Retinal pigment epithelial cell (primary cell): ENCODE results near the gene PRDM16.

Experiments
- DNase-seq: peaks from one replicate; pipeline ENCODE4 v3.0.0-alpha.2; 2010; ENCODE audit warnings: low read depth
- H3K4me3 ChIP-seq: 2 replicates; pipeline ENCODE4 v1.5.1; 2011; ENCODE audit warnings: mild to moderate bottlenecking, low read length, control low read depth, moderate library complexity
- TF ChIP-seq, protein P1 (sequence below): conservative IDR thresholded peaks from 2 replicates; pipeline ENCODE4 v1.5.1; 2011; ENCODE audit warnings: low read depth, low read length, control low read depth, inconsistent platforms

PRDM16 gene

DNA sequence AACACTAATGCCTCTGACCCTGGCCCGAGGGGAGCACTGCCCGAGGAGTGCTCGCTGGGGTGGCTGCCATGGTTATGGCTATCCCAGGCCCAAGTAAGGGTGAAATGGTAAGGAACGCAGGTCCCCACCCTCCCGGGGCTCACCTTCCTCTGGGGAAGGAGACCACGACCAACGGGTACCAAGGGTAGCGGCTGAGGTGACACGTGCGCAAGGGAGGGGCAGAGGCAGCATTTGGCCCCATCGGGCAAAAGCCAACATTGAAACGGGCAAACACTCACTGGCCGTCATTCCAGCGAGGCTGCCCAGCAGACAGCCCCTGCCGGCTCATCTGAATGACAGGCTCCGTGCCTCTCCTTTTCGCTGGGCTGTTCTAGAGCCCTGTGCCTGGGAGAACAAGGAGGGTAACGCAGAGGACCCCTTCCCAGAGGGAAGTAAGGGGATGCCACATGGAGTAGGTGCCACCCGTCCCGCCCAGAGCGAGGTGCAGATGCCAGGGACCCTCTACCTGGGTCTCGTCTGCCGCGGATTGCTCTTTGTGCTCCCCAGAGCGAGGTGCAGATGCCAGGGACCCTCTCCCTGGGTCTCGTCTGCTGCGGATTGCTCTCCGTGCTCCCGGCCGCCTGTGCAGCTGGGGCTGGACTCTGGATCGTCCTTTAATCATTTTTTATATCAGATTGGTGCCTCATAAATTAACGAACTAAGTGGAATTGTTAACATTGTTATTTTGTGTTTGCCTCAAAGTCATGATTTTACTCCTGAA lies 31.5 kb upstream of the PRDM16 start:
- DNase-seq: no peak
- no peak overlapping the region for H3K4me3 ChIP-seq
- TF ChIP-seq, protein P1, sequence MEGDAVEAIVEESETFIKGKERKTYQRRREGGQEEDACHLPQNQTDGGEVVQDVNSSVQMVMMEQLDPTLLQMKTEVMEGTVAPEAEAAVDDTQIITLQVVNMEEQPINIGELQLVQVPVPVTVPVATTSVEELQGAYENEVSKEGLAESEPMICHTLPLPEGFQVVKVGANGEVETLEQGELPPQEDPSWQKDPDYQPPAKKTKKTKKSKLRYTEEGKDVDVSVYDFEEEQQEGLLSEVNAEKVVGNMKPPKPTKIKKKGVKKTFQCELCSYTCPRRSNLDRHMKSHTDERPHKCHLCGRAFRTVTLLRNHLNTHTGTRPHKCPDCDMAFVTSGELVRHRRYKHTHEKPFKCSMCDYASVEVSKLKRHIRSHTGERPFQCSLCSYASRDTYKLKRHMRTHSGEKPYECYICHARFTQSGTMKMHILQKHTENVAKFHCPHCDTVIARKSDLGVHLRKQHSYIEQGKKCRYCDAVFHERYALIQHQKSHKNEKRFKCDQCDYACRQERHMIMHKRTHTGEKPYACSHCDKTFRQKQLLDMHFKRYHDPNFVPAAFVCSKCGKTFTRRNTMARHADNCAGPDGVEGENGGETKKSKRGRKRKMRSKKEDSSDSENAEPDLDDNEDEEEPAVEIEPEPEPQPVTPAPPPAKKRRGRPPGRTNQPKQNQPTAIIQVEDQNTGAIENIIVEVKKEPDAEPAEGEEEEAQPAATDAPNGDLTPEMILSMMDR: no peak

DNA sequence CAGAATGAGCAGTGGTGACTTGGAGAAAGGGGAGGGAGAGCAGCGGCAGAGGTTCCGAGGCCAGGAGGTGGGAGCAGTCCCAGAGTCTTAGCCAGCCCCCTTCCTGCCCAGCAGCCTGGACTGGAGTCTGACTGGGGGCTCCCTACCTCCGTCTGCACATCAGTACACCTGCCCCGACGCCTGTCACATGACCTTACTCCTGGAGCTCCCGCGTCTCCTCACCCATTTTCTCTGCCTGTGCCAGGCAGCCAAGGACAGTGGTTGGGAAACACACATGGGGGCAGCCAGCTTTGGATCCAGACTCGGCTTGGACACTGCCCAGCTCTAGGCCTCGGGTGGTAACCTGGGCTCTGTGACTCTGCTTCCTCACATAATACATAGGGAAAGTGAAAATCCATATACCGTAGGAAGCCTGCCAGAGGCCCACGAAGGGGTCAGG lies 30.9 kb upstream of the PRDM16 start:
- TF ChIP-seq, protein P1: no peak
- no peak for DNase-seq

DNA sequence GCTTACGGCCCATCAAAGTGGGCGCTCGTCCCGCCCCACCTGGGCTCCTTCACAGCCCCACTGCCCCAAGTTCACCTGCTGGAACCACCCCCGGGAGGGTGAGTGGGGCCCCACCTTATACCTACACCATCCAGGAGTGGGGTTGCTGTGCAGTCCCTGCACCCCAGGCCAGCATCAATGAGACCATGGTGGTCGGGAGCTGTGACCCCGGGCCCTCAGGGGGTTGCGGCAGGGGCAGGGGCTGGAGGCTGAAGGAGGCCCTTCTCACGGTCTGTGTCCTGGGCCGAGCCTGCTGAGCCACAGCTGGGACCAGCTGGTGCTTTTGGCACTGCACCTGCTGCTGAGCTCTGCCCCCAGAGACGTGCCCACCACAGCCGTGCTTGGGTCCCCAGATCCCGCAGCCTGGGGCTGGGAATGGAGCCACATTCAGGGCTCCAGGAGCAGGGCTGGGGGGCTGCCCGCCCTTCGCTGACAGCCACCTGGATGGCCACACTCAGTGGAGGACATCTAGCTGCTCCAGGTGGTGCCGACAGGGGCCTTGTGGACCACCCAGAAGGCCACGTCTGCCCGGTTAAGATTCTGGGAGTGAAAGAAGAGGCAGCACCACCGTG lies 30.3 kb upstream of the PRDM16 start:
- TF ChIP-seq, protein P1: no peak
- no peak for DNase-seq
- H3K4me3 ChIP-seq: no peak overlapping the region

More for the DNA sequence above, 30.9 kb upstream of the PRDM16 start:
- H3K4me3 ChIP-seq: no peak overlapping the region

DNA sequence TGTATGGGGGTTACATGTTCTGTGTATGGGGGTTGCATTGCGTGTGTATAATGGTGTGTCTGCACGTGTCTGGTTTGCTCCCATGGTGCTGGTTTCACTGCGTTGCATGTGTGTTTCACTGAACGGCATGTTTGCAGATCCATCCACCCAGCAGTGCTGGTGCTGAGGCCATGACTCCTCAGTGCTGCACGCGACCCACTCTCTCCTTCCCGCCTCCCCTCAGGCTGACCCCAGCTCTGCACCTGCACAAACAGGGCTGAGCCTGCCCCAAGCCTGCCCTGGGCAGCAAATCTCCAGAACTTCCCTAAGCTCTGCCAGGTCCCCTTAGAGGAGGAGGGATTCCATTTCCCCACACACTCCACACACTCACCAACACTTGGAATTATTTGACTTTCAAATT lies 29.0 kb upstream of the PRDM16 start:
- H3K4me3 ChIP-seq: no peak overlapping the region
- TF ChIP-seq, protein P1: no peak
- DNase-seq: no peak

DNA sequence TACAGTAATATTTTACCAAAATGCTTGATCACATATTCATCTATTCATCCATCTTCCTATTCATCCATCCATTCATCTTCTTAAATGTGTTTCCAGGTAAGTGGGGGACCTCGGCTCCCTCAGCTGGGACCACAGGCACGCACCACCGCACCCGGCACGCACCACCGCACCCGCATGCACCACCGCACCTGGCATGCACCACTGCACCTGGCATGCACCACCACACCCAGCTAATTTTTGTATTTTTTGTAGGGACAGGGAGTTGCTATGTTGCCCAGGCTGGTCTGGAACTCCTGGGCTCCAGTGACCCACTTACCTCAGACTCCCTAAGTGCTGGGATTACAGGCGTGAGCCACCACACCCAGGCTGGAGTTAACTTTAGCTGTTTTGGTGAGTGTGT lies 26.5 kb upstream of the PRDM16 start:
- no peak for DNase-seq
- TF ChIP-seq, protein P1: no peak
- no peak overlapping the region for H3K4me3 ChIP-seq

DNA sequence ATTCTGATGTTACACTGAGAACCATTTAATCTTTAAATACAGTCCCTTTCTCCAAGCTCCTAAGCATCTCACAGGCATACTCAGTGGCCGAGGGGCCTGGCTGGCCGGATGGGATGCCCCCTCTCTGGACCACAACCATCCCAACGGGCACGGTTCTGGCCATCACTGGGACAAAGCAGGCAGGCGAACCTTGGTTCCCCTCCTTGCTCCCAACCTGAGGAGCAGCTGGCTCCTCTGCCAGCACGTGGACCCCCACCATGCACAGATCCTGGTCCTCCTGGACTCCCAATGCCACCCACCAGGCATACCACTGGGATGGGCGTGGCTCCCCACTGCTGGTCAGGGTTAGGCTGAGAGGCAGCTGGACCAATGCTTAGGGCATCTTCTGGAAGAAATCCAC lies 19.8 kb upstream of the PRDM16 start:
- TF ChIP-seq, protein P1: no peak
- no peak for DNase-seq
- no peak overlapping the region for H3K4me3 ChIP-seq

DNA sequence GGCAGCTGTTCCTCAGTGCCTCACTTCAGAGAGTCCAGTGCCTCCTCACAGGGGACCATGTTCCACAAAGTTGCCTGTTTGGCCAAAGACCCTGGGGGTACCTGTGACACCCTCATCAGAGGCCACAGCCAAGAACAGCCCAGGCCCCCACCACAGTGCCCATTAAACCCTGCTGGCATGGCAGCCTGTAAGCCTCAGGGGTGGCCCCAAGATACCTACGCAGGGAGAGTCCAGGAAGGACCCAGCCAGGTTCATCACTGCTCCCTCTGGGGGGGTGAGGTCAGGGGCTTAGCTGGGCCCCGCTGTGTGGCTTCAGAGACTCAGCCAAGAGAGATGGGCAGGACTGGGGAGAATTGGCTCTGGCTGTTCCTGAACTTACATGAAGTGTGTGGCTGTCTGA lies 19.1 kb upstream of the PRDM16 start:
- TF ChIP-seq, protein P1: no peak
- no peak overlapping the region for H3K4me3 ChIP-seq
- DNase-seq: no peak
